Islet of Langerhans (tissue), 1 donor: ENCODE measurements around the gene PLK4.
"Not testable (repeated sequence)": the region's sequence is repeated elsewhere in the genome, so short reads cannot be mapped to it uniquely, and the experiment has no call there.

Source experiments
- FAIRE-seq: peaks from one replicate; lab custom pipeline; 2011; peaks lifted over from hg19 to GRCh38; lab: Jason Lieb, UNC

PLK4 gene

GRCh38 chr4:127916512-127916911, 35.8 kb downstream of the PLK4 start:
- FAIRE-seq: no peak

DNA sequence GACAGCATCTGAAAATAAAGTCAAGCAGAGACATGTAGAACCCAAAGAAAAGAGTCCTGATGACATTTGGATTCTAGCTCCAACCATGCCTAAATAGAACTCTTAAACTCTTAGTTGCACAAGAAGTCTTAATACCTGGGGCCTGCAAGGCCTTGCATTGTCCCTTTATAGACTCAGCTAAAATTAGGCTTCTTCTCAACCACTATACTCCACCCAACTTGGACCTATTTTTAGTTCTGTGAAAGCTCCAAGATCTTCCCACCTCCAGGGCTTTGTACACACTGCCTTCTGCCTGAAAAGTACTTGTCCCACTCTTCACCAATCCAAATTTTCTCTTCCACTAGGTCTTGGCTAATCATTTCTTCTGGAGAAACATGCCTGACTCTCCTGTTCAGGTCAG, 36.5 kb downstream of the PLK4 start:
- no peak for FAIRE-seq

GRCh38 chr4:127920521-127920920, 39.8 kb downstream of the PLK4 start:
- FAIRE-seq: no peak

DNA sequence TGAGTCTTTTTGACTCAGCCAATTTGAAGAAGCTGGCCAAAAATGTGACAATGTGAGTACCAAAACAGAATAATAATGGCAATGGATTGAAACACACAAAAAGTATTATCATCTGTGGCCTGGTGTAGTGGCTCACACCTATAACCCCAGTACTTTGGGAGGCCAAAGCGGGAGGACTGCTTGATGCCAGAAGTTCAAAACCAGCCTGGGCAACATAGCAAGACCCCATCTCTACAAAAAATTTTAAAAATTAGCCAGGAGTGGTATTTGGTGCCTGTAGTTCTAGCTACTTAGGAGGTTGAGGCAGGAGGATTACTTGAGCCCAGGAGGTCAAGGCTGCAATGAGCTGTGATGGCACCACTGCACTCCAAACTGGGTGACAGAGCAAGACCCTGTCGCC, 41.5 kb downstream of the PLK4 start:
- no peak for FAIRE-seq

DNA sequence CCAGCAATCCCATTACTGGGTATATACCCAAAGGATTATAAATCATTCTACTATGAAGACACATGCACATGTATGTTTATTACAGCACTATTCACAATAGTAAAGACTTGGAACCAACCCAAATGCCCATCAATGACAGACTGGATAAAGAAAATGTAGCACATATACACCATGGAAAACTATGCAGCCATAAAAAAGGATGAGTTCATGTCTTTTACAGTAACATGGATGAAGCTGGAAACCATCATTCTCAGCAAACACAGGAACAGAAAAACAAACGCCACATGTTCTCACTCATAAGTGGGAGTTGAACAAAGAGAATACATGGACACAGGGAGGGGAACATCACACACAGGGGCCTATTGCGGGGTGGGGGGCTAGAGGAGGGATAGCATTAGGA, 45.0 kb downstream of the PLK4 start:
- not testable (repeated sequence) for FAIRE-seq

DNA sequence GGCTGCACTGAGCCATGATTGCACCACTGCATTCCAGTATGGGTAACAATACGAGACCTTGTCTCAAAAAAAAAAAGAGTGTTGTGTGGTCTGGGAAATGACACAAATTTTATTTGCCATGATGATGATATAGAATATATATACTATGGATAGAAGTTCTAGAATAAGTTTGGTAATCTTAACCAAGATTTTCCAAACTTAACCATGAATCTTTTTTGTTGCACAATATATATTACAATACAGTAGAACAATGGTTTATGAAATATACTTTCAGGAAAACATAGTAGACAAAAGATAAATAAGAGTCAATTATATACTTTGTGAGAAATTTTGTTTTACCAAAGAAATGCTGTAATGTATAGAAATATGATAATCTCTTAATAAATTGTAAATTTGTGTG, 49.5 kb downstream of the PLK4 start:
- FAIRE-seq: no peak

DNA sequence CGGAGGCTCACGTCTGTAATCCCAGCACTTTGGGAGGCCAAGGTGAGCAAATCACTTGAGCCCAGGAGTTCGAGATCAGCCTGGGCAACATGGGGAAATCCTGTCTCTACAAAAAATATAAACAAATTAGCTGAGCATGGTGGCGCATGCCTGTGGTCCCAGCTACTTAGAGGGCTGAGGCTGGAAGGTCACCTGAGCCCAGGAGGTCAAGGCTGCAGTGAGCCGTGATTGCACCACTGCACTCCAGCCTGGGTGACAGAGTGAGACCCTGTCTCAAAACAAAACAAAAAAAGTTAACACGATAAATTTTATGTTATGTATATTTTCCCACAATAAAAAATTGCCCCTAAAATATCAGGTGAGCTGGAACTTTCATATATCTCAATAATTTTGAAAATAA, 51.1 kb downstream of the PLK4 start:
- not testable (repeated sequence) for FAIRE-seq

GRCh38 chr4:127936974-127937373, 56.3 kb downstream of the PLK4 start:
- FAIRE-seq: no peak
